OCI-LY1 (cell line): ENCODE data around the gene SSC4D.

ENCODE experiments used
- CTCF ChIP-seq: fragments of 200-600 bp; sonication (generic), shearing (Covaris generic); IDR thresholded peaks from 2 replicates; pipeline ENCODE4 v1.5.1; 2017; ENCODE audit warnings: mild to moderate bottlenecking, antibody characterized with exemption, low read length, moderate library complexity, mixed read lengths
- EZH2 ChIP-seq: fragments of 200-600 bp; sonication (generic), shearing (Covaris generic); IDR thresholded peaks from 2 replicates; pipeline ENCODE4 v1.8.0; 2017; ENCODE audit warnings: borderline replicate concordance, mixed run types, mild to moderate bottlenecking, antibody characterized with exemption, low read length, moderate library complexity, mixed read lengths

DNA sequence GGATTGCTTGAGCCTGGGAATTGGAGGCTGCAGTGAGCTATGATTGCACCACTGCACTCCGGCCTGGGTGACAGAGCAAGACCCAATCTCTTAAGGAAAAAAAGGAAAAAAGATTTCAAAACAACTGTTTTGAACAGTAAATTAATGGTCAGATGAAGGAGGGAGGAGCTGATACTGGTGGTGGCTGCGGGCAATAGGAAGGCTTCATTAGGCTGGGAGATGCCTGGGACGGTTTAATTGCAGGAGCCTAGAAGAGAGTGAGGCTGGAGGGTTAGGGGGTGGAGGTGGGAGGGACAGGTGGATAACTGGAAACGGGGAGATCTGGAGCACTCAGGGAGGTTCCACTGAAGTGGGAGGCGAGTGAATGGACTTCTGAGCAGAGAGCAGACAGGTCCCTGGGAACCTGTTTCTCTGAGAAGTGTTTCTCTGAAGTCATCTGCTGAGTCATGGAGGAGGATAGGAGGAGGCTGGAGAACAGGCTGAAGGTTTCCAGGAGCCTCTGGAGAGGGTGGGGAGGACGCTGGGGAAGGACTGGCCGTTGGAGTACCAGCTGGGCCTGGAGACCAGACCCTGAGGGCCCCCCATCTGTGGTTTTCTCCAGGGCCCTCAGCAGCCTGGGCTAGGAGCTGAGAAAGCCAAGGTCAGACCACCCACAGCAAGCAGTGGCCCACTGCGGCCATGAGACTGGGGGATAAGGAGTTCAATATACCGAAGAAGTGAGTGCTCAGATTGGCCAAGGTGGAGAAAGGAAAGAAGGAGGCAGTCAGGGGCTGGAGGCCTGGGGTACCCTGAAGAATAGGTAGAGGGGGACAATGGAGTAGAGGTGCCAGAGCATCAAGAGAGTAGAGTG lies 36.3 kb downstream of the SSC4D start:
- TF ChIP-seq CTCF (no peak), EZH2 (no peak)
